GM12874 (cell line): ENCODE results near the gene FBXL2.

Experiments used
- CTCF ChIP-seq: IDR thresholded peaks from 2 replicates; pipeline ENCODE4 v1.5.1; 2011; ENCODE audit warnings: low read depth, mild to moderate bottlenecking, control low read depth, low read length, moderate library complexity; ENCODE audit not compliant: insufficient read depth

FBXL2 gene

DNA sequence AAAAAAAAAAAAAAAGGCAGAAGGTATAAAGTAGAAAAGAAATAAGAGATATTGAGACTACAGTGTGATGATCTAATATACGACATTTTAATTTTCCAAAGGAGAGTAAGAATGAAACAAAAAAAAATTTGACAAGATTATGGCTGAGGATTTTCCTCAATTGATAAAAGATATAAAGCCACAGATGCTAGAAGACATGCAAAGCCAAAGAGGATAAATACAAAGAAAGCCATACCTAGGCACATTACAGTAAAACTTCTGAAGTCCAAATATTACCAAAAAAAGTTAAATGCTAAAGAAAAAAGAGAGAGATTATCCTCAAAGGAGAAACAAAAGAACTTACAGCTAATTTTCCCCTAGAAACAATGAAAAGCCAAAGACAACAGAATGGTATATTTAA is 38.3 kb upstream of the FBXL2 start:
- TF ChIP-seq CTCF, result no peak

DNA sequence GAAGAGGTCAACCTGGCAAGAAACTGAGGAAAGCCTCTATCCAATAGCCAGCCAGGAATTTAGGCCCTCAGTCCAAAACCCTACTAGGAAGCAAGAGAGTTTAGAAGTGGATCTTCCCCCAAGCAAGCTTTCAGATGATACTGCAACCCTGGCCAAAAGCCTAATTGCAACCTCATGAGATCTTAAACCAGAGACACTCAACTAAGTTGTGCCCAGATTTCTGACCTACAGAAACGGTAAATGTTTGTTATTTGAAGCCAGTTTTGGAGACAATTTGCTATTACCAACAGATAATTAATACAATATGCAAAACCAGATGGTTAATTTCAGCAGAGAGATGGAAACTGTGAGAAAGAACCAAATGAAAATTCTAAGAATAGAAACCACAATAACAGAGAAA is 37.0 kb upstream of the FBXL2 start:
- no peak for TF ChIP-seq CTCF

DNA sequence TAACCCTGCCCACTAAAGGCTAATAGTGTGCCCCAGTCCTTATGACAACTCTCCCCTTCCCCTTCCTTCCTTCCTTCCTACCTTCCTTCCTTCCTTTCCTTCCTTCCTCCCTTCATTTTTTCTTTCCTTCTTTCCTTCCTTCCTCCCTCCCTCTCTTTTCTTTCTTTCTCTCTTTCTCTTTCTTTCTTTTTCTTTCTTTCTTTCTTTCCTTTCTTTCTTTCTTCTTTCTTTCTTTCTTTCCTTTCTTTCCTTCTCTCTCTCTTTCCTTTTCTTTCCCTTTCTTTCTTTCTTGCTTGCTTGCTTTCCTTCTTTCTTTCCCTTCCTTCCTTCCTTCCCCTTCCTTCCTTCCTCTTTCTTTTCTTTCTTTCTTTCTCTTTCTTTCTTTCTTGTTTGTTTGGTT is 30.5 kb upstream of the FBXL2 start:
- TF ChIP-seq CTCF, result no peak

GRCh38 chr3:33250712-33251111 is 26.5 kb upstream of the FBXL2 start:
- no peak for TF ChIP-seq CTCF

DNA sequence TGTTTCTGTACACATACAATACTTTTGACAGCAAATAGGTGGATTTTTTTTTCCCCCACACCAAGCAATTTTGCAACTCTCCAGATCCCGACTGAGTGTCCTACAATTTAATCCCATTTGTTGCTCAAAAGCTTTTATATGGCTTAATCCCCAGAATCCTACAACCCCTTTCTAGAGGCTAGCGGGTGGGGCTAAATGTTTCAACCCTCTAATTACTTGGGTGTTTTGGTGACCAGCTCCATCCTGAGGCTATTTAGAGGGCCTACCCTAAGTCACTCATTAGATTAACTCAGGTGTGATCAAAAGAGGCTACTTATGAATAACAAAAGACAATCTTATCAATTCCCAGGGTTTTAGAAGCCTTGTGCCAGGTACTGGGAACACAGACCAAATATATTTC is 21.0 kb upstream of the FBXL2 start:
- no peak for TF ChIP-seq CTCF

DNA sequence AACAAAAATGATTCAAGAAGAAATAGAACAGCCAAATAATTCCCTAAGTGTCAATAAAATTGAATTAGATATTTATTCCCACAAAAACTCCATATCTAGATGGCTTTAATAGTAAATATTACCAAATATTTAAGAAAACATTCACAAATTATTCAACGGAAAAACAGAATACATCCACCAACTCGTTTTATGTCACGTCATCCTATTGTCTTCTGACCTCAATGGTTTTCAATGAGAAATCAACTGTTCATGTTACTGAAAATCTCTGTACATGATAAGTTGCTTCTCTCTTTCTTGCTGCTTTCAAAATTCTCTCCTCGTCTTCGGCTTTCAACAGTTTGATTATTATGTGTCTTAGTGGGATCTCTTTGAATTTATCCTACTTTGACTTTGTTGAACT is 17.1 kb upstream of the FBXL2 start:
- TF ChIP-seq CTCF, result no peak

- TF ChIP-seq CTCF, result no peak
These were observed 7.9 kb upstream of the FBXL2 start for GRCh38 chr3:33269385-33269784.

DNA sequence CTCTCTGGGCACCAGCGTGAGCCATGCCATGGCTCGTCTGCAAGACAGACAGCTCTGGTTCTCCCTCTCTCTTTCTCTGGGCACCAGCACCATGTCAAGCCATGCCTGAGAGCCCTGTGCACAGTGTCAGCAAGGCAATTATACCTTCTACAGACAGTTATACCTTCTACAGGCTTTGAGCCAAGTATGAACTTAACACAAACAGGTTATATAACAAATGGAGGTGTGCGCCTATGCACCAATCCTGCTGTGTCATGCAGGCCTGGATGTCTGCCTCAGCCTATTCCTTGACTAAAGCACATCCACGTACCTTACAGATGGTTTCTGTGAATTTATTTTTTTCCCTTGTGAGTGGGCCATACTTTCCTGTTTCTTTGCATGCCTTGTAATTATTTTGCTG is 5.9 kb upstream of the FBXL2 start:
- no peak for TF ChIP-seq CTCF
